Measurements from ENCODE around the gene OSCAR.

The OSCAR gene

GRCh38 chr19:54100561-54100960 is at the start of gene OSCAR:
OSCAR (minus strand) TSS chr19:54100803; CDS start chr19:54100792, 11 bp downstream.
- no peak for DNase-seq

DNA sequence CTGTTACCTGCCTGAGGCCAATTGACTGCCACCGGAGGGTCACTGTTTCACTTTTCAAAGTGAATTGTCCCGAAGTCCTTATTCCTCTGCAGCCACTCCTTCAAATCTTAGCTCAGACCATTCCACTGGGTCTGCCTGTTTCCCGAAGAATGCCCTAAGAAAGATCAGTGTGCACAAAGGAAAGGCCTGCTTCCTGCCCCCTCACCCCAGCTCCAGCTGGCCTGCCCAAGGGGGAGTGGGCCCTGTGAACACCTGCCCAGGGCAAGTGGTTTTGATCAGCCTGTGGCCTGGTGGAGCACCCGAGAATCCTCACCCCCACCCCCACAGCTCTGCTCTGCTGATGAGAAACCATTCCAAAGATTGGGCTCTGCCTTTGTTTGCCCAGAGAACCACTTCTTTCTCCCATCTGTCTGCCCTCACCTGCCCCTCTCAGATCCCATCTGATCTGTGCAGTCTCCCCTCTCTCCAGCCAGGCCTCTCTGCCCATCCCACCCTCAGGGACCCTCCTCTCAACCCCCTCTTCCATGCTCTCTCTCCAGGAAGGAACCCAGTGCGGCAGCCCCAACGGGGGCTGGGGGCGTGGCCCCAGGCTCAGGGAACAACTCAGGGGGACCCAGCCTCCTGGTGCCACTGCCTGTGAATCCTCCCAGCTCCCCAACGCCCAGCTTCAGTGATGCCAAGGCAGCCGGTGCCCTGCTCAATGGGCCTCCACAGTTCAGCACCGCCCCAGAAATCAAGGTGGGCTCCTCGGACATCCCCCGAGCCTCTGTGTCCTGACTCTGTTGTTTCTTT is 48.6 kb upstream of the OSCAR start:
- DNase-seq = no peak

- no peak for DNase-seq
These were observed 47.6 kb upstream of the OSCAR start for GRCh38 chr19:54148158-54148557.

DNA sequence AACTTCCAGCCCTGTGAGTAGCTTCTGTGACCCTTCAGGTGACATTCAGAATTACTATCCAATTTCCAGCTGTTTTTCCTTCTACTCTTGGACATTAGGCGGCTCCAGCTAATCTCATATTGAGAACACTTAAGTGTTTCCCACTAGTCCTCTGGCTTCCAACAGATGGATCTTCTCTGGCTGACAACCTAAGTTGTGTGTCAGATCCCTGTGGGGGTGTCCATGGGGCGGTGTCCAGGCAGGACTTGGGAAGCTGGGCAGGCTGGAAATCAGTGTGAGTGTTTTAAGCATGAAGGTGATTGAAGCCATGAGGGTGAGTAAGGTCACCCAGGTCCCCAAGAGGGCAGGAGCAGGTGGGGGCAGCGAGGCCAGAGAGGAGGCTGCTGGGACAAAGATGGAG is 47.1 kb upstream of the OSCAR start:
- DNase-seq = no peak

- no peak for DNase-seq
These were observed 45.0 kb upstream of the OSCAR start for GRCh38 chr19:54145541-54146158.

- no peak for DNase-seq
These were observed 41.7 kb upstream of the OSCAR start for GRCh38 chr19:54142166-54142780.

DNA sequence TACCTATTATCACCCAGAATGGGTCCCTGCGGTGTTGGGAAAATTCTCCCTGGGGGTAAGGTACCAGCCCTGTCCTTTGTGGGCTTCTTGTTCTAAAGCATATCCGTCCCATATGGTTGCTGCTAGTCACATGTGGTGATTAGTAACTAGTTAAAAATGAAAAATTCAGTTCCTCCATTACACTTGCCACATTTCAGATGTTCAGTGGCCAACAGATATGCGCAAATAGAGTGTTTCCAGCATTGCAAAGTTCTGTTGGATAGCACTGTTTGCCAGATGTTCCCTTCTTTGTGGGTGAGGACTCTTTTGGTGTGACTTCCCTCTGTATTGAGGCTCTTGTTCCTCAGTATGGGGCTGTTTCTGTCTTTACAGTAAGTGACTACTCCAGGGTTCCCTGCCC is 40.8 kb upstream of the OSCAR start:
- no peak for DNase-seq

DNA sequence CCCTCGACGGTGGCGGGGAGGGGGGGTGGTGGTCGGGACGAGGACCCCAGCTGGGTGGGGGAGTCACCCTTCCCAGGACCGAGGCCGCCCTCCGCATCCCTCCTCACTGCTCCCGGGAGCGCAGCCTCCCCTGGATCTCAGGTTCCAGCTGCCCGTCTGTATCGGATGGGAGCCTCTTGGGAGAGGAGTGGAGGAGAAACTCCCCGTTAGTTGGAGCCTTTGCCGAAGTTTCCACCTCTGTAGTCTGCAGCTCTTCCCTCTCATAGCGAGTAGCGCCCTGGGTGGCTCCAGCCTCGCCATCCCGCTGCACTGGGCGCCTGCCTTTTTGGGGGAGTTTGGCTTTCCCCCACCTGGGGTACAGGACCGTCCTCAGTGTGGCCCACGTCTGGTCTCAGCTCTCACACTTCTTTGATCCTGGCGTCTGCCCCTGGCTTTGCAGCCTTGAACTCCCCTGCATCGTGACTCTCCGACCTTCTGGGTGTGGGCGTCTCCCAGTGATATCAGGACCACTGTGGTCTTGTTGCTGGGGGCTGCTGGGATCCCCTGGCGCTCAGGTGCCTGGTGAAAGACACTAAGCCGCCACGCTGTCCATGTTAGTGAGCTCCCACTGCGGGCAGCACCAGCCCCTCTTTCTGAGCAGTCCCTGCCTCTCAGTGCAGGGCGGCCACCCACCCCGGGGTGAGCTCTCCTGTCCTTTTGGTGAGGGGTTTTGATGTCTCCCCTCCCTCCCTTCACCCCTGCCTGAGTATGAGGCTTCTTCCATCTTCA is 38.1 kb upstream of the OSCAR start:
- DNase-seq = no peak

DNA sequence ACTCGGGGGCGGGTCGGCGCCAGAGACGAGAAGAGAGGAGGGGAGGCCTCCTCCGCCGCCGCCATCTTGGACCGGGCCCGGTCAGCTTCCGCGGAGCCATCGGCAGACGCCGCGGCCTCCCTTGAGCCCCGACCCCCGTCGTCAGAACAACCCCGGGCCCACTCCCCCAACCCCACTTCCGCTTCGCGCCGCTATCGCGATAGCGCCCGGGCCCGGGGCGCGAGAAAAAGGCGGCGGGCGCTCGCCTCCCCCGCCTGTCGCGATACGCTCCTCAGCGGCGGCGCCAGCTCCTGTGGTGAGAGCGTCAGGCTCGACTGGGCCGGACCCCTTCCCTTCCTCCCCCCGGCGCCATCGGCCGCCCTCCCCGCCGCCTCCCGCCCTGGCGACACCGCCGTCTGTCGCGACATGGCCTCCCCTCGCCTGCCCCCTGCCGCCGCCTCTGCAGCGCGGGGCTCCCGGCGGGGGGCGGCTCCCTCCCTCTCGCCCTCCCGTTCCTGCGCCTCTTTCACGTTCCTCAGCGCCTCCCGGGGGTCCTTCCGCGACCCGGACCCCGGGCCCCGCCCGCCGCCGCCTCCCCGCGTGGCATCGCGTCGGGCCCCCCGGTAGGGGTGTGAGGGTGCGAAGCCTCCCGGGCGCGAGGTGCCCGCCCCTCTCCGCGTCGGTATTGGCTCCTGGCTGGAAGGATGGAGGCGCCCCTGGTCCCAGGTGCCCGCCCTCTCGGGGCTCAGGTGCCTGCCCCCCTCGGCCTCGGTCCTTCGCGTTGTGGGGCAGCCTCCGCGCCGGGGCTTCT is 37.3 kb upstream of the OSCAR start, which contains the start of gene CNOT3:
Gene CNOT3, plus strand, starts transcription at position 64 of the 790 bp plus-strand sequence. CDS start 5,217 bp downstream, outside the sequence.
- no peak for DNase-seq

DNA sequence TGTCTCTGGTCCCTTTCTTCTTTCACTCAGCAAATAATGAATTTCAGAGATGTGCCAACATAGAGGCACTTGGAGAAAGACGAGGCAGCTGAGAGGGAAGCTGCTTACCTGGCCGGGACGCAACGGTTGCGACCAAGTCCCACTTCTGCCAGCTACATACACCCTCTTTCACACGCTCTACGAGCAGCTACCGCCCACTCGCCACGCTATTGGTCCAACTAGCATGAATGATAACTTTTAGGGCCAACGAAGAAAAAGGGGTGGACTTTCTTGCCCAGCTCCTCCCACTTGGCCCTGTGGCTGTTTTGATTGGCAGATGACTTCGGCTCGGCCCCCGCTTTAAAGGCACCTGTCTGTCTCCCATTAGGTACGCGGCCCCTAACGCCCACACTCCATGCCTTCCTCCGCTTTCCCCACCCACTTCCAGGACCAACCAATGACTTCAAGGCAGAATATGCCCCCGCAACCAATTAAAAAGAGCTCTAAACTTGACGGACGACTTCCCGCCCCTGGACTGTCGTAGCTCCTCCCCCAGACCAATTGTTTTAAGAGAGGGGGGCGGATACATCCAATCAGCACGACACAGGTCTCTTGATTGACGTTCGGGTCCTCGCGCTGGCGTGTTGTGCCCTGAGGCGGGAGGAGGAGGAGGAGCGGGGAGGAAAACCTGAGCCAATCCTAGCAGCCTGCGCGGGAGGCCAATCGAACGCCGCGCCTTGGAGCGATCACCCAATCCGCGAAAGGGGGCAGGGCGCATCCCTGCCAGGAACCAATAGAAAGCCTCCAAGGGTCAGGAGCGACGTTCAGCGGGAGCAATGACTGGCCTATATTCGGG is 36.5 kb upstream of the OSCAR start:
- DNase-seq = peak; percentile 99

DNA sequence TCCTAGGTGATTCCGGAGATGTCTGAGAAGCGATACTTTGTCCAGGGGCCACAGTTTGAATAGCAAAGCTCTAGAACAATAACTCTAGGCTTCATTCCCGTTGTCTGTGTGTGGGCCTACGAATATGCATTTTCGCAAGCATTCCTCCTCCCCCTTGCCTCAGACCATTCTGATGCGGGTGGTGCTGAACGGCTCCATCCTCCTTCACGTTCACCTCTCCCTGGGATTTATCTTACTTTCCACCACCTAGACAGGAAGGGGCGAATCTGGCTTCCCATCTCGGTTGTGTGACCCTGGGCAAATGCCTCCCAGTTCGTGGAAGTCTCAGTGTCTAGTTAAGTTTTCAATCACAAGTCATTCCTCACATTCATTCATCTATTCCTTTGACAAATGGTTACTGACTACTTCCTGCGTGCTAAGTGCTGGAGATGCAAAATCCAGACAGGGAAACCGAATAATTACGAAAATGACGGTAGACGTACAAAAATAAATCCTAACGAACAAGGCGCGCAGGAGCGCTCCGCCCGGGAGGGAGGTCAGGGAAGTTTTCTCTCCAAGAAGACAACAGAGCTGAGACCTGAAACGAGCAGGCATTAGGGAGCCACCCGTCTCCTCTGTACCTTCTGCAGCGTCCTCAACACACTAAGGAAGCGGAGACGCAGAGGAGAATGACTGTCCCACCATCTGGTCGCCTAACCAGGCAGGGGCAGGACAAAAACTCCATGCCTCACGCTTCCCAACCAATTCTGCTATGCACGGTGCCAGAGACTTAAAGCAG is 35.7 kb upstream of the OSCAR start:
- DNase-seq = no peak

- DNase-seq = no peak
These were observed 33.5 kb upstream of the OSCAR start for GRCh38 chr19:54133957-54134590.

DNA sequence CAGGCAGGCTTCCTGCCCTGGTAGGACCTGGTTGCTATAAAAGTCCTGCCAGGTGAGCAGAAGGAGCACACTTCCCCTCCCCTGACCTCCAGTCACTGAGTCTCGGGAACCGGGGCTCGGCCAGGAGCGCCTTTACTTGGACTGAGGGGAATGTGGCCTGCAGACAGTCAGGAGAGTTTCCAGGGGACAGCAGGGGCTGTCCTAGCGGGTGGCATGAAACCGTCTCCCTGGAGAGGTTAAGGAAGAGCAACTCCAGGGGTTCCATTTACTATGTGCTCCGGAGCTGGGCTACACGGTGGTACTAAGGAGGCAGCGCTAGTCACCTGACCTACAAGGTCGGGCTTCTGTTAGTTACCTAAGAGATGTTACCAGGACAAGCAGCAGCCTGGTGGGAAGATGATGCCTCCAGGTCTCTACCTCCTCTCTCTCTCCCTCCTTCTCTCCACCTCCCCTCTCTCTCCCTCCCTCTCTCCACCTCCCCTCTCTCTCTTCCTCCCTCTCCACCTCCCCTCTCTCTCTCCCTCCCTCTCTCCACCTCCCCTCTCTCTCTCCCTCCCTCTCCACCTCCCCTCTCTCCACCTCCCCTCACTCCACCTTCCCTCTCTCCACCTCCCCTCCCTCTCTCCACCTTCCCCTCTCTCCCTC is 32.8 kb upstream of the OSCAR start:
- no peak for DNase-seq

DNA sequence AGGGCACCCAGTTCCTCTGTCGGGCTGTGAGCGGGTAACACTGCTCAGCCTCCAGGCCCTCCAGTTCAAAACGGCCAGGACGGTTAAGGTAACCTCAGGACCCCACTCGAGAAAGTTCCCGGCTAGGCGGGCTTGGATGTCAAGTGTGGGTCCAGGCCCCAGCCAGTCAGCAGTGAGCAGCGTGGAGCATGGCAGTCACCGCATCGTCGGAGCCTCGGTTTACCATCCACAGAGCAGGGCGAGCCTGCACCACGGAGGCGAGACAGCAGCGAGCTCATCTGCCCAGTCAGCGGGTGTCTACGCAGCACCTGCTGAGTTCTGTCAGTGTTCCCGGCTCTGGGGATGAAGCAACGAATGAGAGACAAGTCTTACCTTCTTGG is 29.0 kb upstream of the OSCAR start:
- no peak for DNase-seq

DNA sequence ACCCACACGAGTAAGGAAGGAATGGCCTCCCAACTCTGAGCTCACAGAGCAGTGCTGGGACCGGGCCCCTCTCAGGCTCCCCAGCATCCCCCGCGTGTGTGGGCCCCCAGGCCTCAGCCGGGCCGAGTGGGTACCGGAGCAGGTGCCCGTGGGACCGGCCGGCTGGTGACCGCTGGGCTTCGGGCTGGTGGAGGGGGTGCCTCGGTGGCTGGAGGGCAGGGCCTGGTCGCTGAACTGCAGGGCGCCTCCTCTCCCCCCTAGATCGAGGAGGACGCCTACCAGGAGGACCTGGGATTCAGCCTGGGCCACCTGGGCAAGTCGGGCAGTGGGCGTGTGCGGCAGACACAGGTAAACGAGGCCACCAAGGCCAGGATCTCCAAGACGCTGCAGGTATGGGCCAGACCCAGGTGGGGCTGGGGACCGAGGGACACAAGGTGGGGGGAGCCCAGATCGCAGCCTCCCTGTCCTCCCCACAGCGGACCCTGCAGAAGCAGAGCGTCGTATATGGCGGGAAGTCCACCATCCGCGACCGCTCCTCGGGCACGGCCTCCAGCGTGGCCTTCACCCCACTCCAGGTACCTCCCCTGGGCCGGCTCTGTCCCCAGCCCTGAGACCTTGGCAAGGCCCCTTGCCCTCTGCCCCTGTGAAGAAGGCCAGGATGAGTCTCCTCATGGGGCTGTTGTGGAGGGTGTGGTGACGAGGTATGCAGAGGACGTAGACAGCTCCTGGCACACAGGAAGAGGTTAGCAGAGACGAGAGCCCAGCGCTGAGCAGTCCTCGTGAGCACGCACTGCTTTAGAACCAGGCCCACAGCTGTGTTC is 28.4 kb upstream of the OSCAR start:
- DNase-seq = no peak

DNA sequence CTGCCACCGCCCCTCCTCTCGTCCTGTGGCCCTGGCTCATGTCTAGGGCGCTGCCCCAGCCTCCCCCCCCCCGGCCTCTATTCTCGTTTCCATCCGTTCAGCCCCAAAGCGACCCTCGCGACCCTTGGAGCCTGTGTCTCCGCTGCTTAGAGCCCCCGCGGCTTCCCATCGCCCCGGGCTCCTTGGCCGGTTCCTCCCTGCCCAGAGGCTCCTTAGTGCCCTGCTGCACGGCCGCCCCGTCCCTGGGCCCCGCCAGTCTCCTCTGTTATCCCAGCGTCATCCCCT is 27.8 kb upstream of the OSCAR start:
- no peak for DNase-seq

- DNase-seq = no peak
These were observed 27.3 kb upstream of the OSCAR start for GRCh38 chr19:54127688-54128440.

DNA sequence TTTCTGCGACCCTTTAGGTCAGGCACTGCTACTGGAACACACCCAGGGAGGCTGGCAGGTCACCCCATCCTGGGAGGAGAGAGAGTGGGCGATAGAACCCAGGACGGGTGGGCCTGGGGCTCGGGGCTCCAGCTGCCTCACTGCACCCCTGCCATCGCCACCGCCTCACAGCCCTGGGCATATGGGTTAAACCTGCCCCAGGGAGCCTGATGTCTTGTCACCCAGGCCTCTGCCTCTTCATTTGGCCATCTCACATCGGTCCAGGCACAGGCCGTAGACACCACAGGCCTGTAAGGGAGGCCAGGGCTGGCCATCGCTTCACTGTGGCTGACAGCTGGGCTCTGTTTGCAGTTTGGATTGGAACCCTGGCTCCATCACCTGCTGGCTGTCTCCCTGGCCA is 25.1 kb upstream of the OSCAR start:
- DNase-seq = no peak

All from activated CD4-positive, alpha-beta T cell treated with anti-CD3 and anti-CD28 coated beads for 1 hour (primary cell).